MCF 10A (cell line): Measurements from ENCODE around the gene AATK. TPM values are rescaled to one million over a fixed set of nuclear protein-coding genes. Genes with fewer than 3 reads are reported as not detected.

ENCODE experiments used
- BruUV-seq: library from RNA; stranded (reverse); fragments of 400-500 nt; replicated peaks from 2 replicates; lab custom pipeline; 2021; lab: Mats Ljungman, UMichigan
- CTCF ChIA-PET: fragments of 300-600 bp; sonication (Branson Sonifier 250); formaldehyde crosslinking; extraction: SDS; loops from one replicate; lab custom pipeline; 2021; ENCODE audit warnings: antibody characterized with exemption, inconsistent platforms; lab: Yijun Ruan, JAX
- POLR2A ChIA-PET: fragments of 300-600, 350-650 bp; sonication (Branson Sonifier 250); formaldehyde crosslinking; extraction: SDS; loops from one replicate; lab custom pipeline; 2020; ENCODE audit warnings: antibody characterized with exemption, inconsistent platforms; lab: Yijun Ruan, JAX
- DNase-seq: peaks from one replicate; pipeline ENCODE4 v3.0.0-alpha.2; 2018; ENCODE audit not compliant: unreplicated experiment
- H3K27ac Mint-ChIP-seq: one replicate; pipeline ENCODE4 v1.8.0; 2022; ENCODE audit warnings: mild to moderate bottlenecking, low read depth, mixed read lengths; ENCODE audit not compliant: unreplicated experiment
- H3K27me3 Mint-ChIP-seq: one replicate; pipeline ENCODE4 v1.8.0; 2022; ENCODE audit warnings: mixed read lengths; ENCODE audit not compliant: insufficient read depth, unreplicated experiment
- H3K36me3 Mint-ChIP-seq: one replicate; pipeline ENCODE4 v1.8.0; 2022; ENCODE audit warnings: mild to moderate bottlenecking, moderate library complexity, mixed read lengths; ENCODE audit not compliant: insufficient read depth, unreplicated experiment
- H3K4me1 Mint-ChIP-seq: one replicate; pipeline ENCODE4 v1.8.0; 2022; ENCODE audit warnings: mixed read lengths; ENCODE audit not compliant: insufficient read depth, unreplicated experiment
- H3K4me3 Mint-ChIP-seq: one replicate; pipeline ENCODE4 v1.8.0; 2022; ENCODE audit warnings: mild to moderate bottlenecking, moderate library complexity, mixed read lengths; ENCODE audit not compliant: unreplicated experiment
- H3K9me3 Mint-ChIP-seq: one replicate; pipeline ENCODE4 v1.8.0; 2022; ENCODE audit warnings: mixed read lengths; ENCODE audit not compliant: unreplicated experiment
- intact Hi-C: fragments of 100-400 bp; cut with micrococcal nuclease; formaldehyde crosslinking; loops from 2 replicates; pipeline ENCODE4 v1.14.1; 2022
- total RNA-seq: library from RNA; stranded (reverse); gene quantifications from 2 replicates; pipeline ENCODE4 v1.2.3, GENCODE V29; 2022
- TF ChIP-seq, protein P1 (sequence below): fragments of 200-600 bp; IDR thresholded peaks from one replicate; pipeline ENCODE4 v1.8.0; 2022; ENCODE audit warnings: antibody characterized with exemption, mild to moderate bottlenecking; ENCODE audit not compliant: unreplicated experiment

The AATK gene
- total RNA-seq, 1 experiment from 2014 or later, result 1.4 TPM

DNA sequence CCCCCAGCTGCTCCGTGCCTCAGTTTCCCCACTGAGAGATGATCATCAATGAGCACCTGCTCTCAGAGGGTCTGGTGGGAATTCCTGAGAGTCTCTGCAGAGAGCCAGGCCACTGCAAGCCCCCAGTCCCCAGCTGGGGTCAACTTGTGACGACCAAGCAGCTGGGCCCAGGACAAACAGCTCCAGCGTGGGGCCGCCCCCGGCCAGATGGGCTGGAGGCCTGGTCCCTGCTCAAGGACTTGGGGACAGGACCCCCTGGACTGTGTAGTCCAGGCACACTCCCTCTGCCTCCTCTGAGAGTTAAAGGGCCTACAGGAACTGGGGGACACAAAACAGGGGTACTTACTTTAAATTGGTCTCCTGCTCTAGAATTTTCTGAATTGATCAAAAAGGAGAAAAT is 16.6 kb upstream of the AATK start:
- intact Hi-C loops, result no loop called here
- H3K4me1 Mint-ChIP-seq, result peaks cover 5% of the 10 kb centered on the region
- H3K36me3 Mint-ChIP-seq, result no peaks in the 10 kb centered on the region
- H3K4me3 Mint-ChIP-seq, result no peak overlapping the region
- no peak for DNase-seq
- ChIA-PET CTCF (no interaction called here), POLR2A (interaction anchor here (0.5 kb wide), 1 partner anchor 386 kb away, joined by 3 read pairs; no protein-coding TSS in a partner anchor)
- no TSS peak for BruUV-seq
- no peaks in the 10 kb centered on the region for H3K9me3 Mint-ChIP-seq
- H3K27ac Mint-ChIP-seq, result no peak overlapping the region
- peaks cover 17% of the 10 kb centered on the region for H3K27me3 Mint-ChIP-seq
- TF ChIP-seq, protein P1, sequence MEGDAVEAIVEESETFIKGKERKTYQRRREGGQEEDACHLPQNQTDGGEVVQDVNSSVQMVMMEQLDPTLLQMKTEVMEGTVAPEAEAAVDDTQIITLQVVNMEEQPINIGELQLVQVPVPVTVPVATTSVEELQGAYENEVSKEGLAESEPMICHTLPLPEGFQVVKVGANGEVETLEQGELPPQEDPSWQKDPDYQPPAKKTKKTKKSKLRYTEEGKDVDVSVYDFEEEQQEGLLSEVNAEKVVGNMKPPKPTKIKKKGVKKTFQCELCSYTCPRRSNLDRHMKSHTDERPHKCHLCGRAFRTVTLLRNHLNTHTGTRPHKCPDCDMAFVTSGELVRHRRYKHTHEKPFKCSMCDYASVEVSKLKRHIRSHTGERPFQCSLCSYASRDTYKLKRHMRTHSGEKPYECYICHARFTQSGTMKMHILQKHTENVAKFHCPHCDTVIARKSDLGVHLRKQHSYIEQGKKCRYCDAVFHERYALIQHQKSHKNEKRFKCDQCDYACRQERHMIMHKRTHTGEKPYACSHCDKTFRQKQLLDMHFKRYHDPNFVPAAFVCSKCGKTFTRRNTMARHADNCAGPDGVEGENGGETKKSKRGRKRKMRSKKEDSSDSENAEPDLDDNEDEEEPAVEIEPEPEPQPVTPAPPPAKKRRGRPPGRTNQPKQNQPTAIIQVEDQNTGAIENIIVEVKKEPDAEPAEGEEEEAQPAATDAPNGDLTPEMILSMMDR, result no peak

GRCh38 chr17:81181811-81182185 is 15.8 kb upstream of the AATK start:
- Mint-ChIP-seq H3K4me3 (no peak overlapping the region), H3K36me3 (no peaks in the 10 kb centered on the region), H3K27ac (no peak overlapping the region), H3K9me3 (no peaks in the 10 kb centered on the region), H3K27me3 (peaks cover 17% of the 10 kb centered on the region), H3K4me1 (peaks cover 5% of the 10 kb centered on the region)
- BruUV-seq, result no TSS peak
- intact Hi-C loops, result no loop called here
- ChIA-PET CTCF (no interaction called here), POLR2A (interaction anchor here (1.0 kb wide), 1 partner anchor 23 kb away, joined by 3 read pairs; no protein-coding TSS in a partner anchor)
- TF ChIP-seq, protein P1, result no peak
- no peak for DNase-seq

DNA sequence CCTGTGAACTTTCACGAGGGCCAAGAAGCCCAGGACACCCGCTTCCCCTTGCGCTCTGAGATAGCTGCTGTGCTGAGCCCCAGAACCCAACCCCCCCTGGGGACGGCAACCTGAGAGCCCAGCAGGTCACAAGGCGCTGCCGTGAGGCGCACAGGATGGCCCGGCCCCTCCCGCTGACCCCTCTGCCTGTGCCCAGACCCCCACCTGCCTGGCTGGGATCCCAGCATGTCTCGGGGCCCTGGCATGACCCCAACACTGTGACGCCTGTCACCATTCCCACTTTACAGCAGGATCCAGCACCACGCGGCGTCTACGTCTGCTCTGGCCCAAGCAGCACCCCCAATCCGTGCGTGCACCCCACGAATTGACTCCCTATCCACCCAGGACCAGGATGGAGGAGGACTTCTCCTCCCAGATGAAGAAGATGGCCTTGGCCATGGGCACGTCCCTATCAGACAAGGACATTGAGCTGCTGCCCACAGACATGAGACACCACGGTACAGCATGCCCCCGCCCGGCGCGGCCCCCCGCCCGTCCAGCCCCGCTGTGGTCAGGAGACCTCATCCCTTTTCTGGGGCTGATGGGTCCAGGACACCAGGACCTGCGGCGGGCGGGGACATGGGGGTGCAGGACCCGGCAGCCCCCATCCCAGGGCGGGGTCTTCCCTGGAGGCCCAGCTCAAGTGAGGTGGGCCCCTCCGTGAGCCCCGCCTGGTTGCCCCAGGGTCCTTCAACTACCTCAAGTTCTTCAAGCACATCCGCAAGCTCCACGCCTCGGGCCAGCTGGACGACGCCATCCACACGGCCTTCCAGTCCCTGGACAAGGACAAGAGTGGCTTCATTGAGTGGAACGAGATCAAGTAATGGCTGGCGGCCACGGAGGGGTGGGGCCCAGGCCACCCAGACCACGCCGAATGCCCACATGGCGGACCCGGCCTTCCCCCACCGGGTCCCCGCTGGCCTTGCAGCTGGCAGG is 15.1 kb upstream of the AATK start:
- Mint-ChIP-seq H3K9me3 (no peaks in the 10 kb centered on the region), H3K27me3 (peaks cover 17% of the 10 kb centered on the region), H3K4me1 (peaks cover 5% of the 10 kb centered on the region), H3K4me3 (no peak overlapping the region), H3K36me3 (no peaks in the 10 kb centered on the region), H3K27ac (no peak overlapping the region)
- TF ChIP-seq, protein P1, result no peak
- BruUV-seq, result no TSS peak
- intact Hi-C loops, result no loop called here
- DNase-seq, result no peak
- ChIA-PET CTCF (interaction anchor here (0.7 kb wide), 1 partner anchor 19 kb away, joined by 3 read pairs; no protein-coding TSS in a partner anchor), POLR2A (interaction anchor here (0.7 to 1.0 kb wide), 2 partner anchors 24 to 186 kb away, joined by 3 read pairs; no protein-coding TSS in a partner anchor)

DNA sequence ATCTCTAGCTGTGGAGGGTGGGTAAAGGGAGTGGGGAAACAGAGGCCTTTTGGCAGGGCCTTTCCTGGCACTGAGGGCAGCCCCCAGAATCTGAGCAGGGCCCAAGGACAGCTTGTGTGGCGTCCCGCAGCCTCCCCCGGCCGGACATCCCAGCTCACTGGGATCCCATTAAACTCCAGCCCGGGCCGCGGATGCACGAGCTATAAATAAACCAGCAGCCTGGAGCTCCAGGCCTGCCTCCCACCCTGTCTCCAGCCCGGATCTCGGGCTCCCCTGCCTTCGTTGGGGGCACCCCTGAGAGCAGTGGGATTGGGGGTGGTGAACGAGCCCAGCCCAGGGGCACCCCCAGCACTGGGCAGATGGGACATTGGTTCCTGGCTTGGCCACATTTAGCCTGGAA is 13.8 kb upstream of the AATK start:
- no peak for DNase-seq
- Mint-ChIP-seq H3K27ac (no peak overlapping the region), H3K4me3 (no peak overlapping the region), H3K4me1 (no peaks in the 10 kb centered on the region), H3K27me3 (peaks cover 12% of the 10 kb centered on the region), H3K36me3 (no peaks in the 10 kb centered on the region), H3K9me3 (no peaks in the 10 kb centered on the region)
- no TSS peak for BruUV-seq
- CTCF ChIA-PET, result interaction anchor here (0.6 kb wide), 1 partner anchor 23 kb away, joined by 3 read pairs; no protein-coding TSS in a partner anchor
- POLR2A ChIA-PET, result no interaction called here
- TF ChIP-seq, protein P1, result no peak
- intact Hi-C loops, result no loop called here
